WERI-Rb-1 (cell line): Measurements from ENCODE around the gene GUCA1A.

ENCODE experiments used
- DNase-seq: peaks from one replicate; pipeline ENCODE4 v3.0.0-alpha.2; 2020
- H3K27ac ChIP-seq: fragments of 250-450 bp; sonication (Bioruptor Pico); 2 replicates; pipeline ENCODE4 v1.5.1; 2020; ENCODE audit warnings: mild to moderate bottlenecking, moderate library complexity
- H3K27me3 ChIP-seq: fragments of 250-450 bp; sonication (Bioruptor Pico); 2 replicates; pipeline ENCODE4 v1.5.1; 2021; ENCODE audit warnings: mild to moderate bottlenecking, low read depth, moderate library complexity; ENCODE audit not compliant: insufficient read depth, severe bottlenecking
- H3K36me3 ChIP-seq: fragments of 250-450 bp; sonication (Bioruptor Pico); 2 replicates; pipeline ENCODE4 v1.5.1; 2020; ENCODE audit warnings: mild to moderate bottlenecking, moderate library complexity
- H3K4me3 ChIP-seq: 2 replicates; pipeline ENCODE4 v1.5.1; 2011; ENCODE audit warnings: low read depth, mild to moderate bottlenecking, control low read depth, low read length
- H3K9me3 ChIP-seq: fragments of 250-450 bp; sonication (Bioruptor Pico); 2 replicates; pipeline ENCODE4 v1.5.1; 2021; ENCODE audit warnings: mild to moderate bottlenecking, moderate library complexity; ENCODE audit not compliant: severe bottlenecking
- CTCF ChIP-seq: IDR thresholded peaks from 2 replicates; pipeline ENCODE4 v1.5.1; 2011; ENCODE audit warnings: low read depth, mild to moderate bottlenecking, control low read depth, inconsistent platforms, low read length

GUCA1A gene

DNA sequence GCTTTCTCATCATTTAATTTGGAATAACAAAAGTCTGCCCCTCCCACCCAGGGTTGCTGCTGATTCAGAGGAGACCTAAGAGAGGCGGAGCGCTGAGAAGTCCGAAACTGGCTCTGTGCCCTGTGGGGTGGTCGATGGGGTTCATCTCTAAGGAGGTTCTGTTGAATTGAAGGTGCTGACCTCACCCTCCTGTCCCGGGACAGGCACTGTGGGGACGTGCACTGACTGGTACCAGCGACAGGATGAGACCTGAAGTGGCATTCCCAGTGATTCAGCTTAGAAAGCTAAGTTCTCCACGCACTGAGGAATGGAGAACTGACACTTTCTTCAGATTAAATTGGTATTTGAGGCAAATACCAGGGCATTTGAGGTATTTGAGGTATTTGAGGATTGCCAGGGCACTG is 20.3 kb downstream of the GUCA1A start:
- Histone ChIP-seq H3K36me3 (no peaks in the 10 kb centered on the region), H3K4me3 (peak overlapping the region; percentile 7; the same call in 1 of the 2 replicates), H3K27ac (peak overlapping the region; percentile 2; the same call in 1 of the 2 replicates), H3K27me3 (no peaks in the 10 kb centered on the region), H3K9me3 (no peaks in the 10 kb centered on the region)
- TF ChIP-seq CTCF = no peak
- DNase-seq = peak; percentile 50

DNA sequence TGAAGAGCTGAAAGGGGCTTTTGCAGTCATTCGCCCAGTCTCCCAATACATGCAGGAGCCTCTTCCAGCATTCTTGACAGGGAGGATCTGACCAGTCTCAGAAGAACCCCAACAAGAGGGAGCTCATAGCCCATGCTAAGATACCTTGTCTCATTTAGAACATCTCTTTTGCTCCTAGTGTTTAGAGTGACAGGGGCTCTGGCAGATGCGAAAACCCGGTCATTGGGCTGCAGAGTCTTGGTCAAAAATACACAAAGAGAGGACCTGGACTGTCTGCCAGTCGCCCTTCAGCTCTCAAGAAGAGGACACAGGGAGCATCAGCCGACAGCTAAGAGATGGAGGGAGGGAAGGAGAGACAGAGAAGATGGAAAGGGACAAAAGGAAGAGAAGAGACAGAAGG is 20.9 kb downstream of the GUCA1A start:
- Histone ChIP-seq H3K9me3 (no peaks in the 10 kb centered on the region), H3K27ac (peak overlapping the region; percentile 2), H3K36me3 (no peaks in the 10 kb centered on the region), H3K27me3 (no peaks in the 10 kb centered on the region), H3K4me3 (peak overlapping the region; percentile 3; the same call in 1 of the 2 replicates)
- no peak for TF ChIP-seq CTCF
- no peak for DNase-seq

DNA sequence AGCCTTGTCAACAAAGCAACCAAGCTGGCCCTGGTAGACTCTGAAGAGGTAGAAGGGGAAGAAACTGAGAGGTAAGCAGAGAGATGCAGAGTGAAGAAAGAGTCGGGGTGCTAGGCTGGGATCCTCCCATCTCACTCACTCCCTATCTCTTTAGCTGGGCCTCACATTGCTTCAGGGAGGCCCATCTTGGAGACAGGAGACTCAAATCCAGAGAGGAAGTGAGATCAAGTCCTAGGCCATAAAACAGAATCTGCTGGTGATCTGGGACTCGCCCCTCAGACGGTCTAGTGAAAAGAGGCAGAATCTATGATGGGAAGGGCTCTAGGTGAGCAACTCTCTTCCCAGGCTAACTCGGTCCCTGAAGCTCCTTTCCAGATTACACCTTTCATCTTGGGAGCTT is 22.3 kb downstream of the GUCA1A start:
- H3K27ac ChIP-seq = no peak overlapping the region
- no peak overlapping the region for H3K4me3 ChIP-seq
- H3K27me3 ChIP-seq = no peaks in the 10 kb centered on the region

DNA sequence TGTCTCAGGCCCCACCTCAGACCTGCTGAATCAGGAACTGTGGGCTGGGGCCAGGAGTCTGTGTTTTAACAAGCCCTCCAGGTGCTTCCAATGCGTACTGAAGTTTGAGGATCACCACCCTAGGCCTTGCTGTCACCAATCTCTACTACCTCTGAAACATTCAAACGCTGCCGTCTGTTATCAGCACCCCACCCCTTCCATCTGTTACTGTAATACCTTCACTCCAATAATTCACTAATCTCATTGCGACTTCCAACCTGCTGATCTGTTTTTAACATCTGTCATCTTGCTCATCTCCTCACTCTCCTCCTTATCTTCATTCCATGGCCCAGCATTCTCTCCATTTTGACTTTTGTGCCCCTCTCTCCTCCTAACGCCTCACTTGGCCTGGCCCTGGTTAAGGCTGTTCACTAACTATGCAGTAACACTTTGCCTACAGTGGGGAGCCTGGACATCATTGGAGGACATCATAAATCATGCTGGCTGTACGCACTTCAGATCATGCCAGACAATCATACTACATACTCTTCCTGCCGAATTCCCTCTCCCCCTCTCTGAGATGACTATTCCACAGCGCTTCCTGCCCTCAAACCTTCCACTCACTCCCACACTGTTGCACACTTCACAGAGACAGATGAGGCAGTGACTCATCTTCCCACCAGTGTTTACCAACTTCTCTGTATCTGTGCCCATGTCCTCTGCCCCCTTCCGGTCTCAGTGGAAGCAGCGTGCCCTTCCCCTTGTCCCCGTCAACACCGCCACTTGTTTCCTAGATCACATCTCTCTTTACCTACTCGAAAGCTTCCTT is 24.6 kb downstream of the GUCA1A start:
- Histone ChIP-seq H3K9me3 (no peaks in the 10 kb centered on the region), H3K36me3 (no peaks in the 10 kb centered on the region), H3K27ac (peak overlapping the region; percentile 70), H3K27me3 (no peaks in the 10 kb centered on the region), H3K4me3 (no peak overlapping the region)
- peak; percentile 88 for DNase-seq
- peak; percentile 37 for TF ChIP-seq CTCF

More for the DNA sequence above, 22.3 kb downstream of the GUCA1A start:
- no peaks in the 10 kb centered on the region for H3K9me3 ChIP-seq
- H3K36me3 ChIP-seq = no peaks in the 10 kb centered on the region
- no peak for DNase-seq
- no peak for TF ChIP-seq CTCF

GRCh38 chr6:42199106-42199981 is 26.2 kb downstream of the GUCA1A start:
- Histone ChIP-seq H3K4me3 (no peak overlapping the region), H3K9me3 (no peaks in the 10 kb centered on the region), H3K27ac (no peak overlapping the region), H3K27me3 (no peaks in the 10 kb centered on the region), H3K36me3 (peaks cover 2% of the 10 kb centered on the region)
- no peak for DNase-seq
- no peak for TF ChIP-seq CTCF
